ENCODE results near the gene ZSWIM8. TPM values are rescaled to one million over a fixed set of nuclear protein-coding genes. Genes with fewer than 3 reads are reported as not detected.

Gene ZSWIM8
- total and polyA plus RNA-seq, 10 of the 15 experiments (the other 5 are each of a cell fraction or from before 2014, with no cell fraction given) = 7.8 to 47.1 (median 23.6) TPM

- no peak overlapping the region for H2AFZ ChIP-seq (ENCODE audit: control insufficient read depth, low read depth, low read length)
- no peak overlapping the region for H3K9ac ChIP-seq (ENCODE audit: control insufficient read depth, insufficient read depth, low read length)
- no peak overlapping the region for H3K4me3 ChIP-seq
- no peaks in the 10 kb centered on the region for H3K27me3 ChIP-seq (replicated peaks in 1 of 2; ENCODE audit: control insufficient read depth in 2 of 2, insufficient read depth in 2 of 2, low read length in 1 of 2)
- peaks cover 10 to 31% of the 10 kb centered on the region in 2 experiments for H3K36me3 ChIP-seq (ENCODE audit: control insufficient read depth in 2 of 2, insufficient read depth in 2 of 2, low read length in 1 of 2)
- in situ Hi-C loops (cut with MboI) (no loop called here), intact Hi-C loops (cut with micrococcal nuclease; ENCODE audit: unreplicated experiment) (no loop called here)
- peaks cover 34% of the 10 kb centered on the region for H3K4me1 ChIP-seq (ENCODE audit: control insufficient read depth, insufficient read depth, low read length)
- WGBS (ENCODE audit: insufficient coverage, insufficient replicate concordance, low lambda C conversion rate, missing lambda C conversion rate) = 92% methylated on average over 1 of the region's 1 CpG
- ChIA-PET RAD21 (ENCODE audit: unreplicated experiment) (interaction anchor here (1.4 kb wide), 1 partner anchor 12 kb away, joined by 3 read pairs; no protein-coding TSS in a partner anchor), SMC1A (ENCODE audit: uncharacterized antibody, unreplicated experiment) (interaction anchor here (0.7 kb wide), 1 partner anchor 123 kb away, joined by 3 read pairs; no protein-coding TSS in a partner anchor), POLR2A (interaction anchor here (0.6 to 6.9 kb wide), 5 partner anchors 11 to 354 kb away, joined by 3 to 63 read pairs (median 3); a partner anchor contains a TSS), CTCF (interaction anchor here (0.7 kb wide), 1 partner anchor 9 kb away, joined by 3 read pairs; no protein-coding TSS in a partner anchor)
- no peak for TF ChIP-seq ZBTB11 (CRISPR knock-in tag; IDR thresholded peaks at IDR 0.05)
- ATAC-seq (no peak), FAIRE-seq (no peak), DNase-seq (ENCODE audit: low read depth, low spot score) (no peak)
- no TSS peak for BruUV-seq (replicated peaks)
- no peaks in the 10 kb centered on the region for H4K20me1 ChIP-seq (ENCODE audit: control insufficient read depth, insufficient read depth)
- no peak overlapping the region for H3K4me2 ChIP-seq (ENCODE audit: control insufficient read depth, insufficient read depth)
- H3K79me2 ChIP-seq (ENCODE audit: control insufficient read depth, insufficient read depth, low read length) = peaks cover 12% of the 10 kb centered on the region
- H3K9me3 ChIP-seq (replicated peaks; ENCODE audit: control insufficient read depth, insufficient read depth, low read length) = no peaks in the 10 kb centered on the region
- H3K27ac ChIP-seq (ENCODE audit: control insufficient read depth, insufficient read depth) = no peak overlapping the region
Observed at GRCh38 chr10:73756183-73756582, 29.2 kb upstream of the ZSWIM8 start.

Measured in GM12878 (cell line).